Measurements from ENCODE around the gene PVR.

PVR gene

DNA sequence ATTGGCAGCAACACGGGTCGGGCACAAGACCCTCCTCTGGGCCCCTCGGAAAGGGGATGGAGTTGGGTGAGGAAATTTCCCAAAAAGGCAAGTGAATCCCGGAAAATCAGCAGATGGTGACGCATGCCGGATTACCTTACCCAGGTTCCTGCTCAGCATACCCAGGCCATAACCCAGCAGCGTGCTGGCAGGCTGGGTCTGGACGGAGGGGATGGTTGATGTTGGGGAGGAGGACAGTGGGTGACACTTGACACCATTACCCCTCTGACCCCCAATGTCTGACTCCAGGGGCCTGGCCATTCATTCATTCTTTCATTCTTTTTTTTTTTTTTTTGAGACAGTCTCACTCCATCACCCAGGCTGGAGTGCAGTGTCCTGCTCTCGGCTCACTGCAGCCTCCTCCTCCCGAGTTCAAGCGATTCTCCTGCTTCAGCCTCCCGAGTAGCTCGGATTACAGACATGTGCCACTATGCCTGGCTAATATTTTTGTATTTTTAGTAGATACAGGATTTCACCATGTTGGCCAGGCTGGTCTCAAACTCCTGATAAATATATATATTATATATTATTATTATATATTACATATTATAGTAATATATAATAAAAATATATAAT is 799 bp downstream of the PVR start:
- DNase-seq = no peak
- Histone ChIP-seq H4K20me1 (ENCODE audit: insufficient read depth, low read length) (no peaks in the 10 kb centered on the region), H3K79me2 (ENCODE audit: insufficient read depth, low read length) (no peaks in the 10 kb centered on the region), H3K4me2 (ENCODE audit: insufficient read depth, low read length) (no peak overlapping the region), H3K4me1 (ENCODE audit: insufficient read depth, low read length) (no peaks in the 10 kb centered on the region), H3K4me3 (ENCODE audit: low read depth in 1 of 2, low read length in 2 of 2) (no peak overlapping the region), H3K36me3 (ENCODE audit: insufficient read depth, low read length) (no peaks in the 10 kb centered on the region), H3K27me3 (ENCODE audit: insufficient read depth, low read length, poor library complexity) (no peaks in the 10 kb centered on the region), H3K9ac (ENCODE audit: low read depth, low read length) (no peak overlapping the region), H2AFZ (ENCODE audit: low read depth, low read length) (no peak overlapping the region), H3K27ac (ENCODE audit: low read length) (no peak overlapping the region), H3K9me3 (ENCODE audit: insufficient read depth, low read length, severe bottlenecking) (no peaks in the 10 kb centered on the region)
- TF ChIP-seq, protein P1, sequence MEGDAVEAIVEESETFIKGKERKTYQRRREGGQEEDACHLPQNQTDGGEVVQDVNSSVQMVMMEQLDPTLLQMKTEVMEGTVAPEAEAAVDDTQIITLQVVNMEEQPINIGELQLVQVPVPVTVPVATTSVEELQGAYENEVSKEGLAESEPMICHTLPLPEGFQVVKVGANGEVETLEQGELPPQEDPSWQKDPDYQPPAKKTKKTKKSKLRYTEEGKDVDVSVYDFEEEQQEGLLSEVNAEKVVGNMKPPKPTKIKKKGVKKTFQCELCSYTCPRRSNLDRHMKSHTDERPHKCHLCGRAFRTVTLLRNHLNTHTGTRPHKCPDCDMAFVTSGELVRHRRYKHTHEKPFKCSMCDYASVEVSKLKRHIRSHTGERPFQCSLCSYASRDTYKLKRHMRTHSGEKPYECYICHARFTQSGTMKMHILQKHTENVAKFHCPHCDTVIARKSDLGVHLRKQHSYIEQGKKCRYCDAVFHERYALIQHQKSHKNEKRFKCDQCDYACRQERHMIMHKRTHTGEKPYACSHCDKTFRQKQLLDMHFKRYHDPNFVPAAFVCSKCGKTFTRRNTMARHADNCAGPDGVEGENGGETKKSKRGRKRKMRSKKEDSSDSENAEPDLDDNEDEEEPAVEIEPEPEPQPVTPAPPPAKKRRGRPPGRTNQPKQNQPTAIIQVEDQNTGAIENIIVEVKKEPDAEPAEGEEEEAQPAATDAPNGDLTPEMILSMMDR (IDR thresholded peaks at IDR 0.05; ENCODE audit: borderline replicate concordance, extremely low read depth, low read length, poor library complexity, severe bottlenecking) = no peak
- no peak for TF ChIP-seq EZH2 (IDR thresholded peaks at IDR 0.05; ENCODE audit: borderline replicate concordance, low read depth, low read length, severe bottlenecking)
- ATAC-seq (ENCODE audit: insufficient read depth, low read depth) = no peak

DNA sequence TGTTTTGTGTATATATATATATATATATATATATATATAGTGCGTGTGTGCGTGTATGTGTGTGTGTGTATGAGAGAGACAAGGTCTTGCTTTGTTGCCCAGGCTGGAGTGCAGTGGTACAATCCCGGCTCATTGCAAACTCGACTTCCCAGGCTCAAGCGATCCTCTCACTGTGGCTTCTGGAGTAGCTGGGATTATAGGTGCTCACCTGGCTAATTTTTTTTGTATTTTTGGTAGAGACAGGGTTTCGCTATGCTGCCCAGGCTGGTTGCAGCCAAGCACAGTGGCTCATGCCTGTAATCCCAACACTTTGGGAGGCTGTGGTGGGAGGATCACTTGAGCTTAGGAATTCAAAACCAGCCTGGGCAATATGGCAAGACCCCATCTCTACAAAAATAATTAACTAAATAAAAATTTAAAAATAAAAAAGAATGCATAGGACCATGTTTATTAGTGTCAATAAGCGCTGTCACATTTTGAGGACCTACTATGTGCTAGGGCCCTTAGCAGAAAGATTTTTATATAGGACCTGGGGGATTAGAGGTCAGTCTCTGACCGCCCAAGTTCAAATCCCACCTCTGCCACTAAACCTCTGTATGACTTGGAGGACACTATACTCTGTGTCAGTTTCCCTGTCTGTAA is 1.8 kb downstream of the PVR start:
- DNase-seq = no peak
- Histone ChIP-seq H3K4me2 (ENCODE audit: insufficient read depth, low read length) (no peak overlapping the region), H3K79me2 (ENCODE audit: insufficient read depth, low read length) (no peaks in the 10 kb centered on the region), H3K9ac (ENCODE audit: low read depth, low read length) (no peak overlapping the region), H3K27me3 (ENCODE audit: insufficient read depth, low read length, poor library complexity) (no peaks in the 10 kb centered on the region), H3K9me3 (ENCODE audit: insufficient read depth, low read length, severe bottlenecking) (no peaks in the 10 kb centered on the region), H2AFZ (ENCODE audit: low read depth, low read length) (no peak overlapping the region), H3K36me3 (ENCODE audit: insufficient read depth, low read length) (no peaks in the 10 kb centered on the region), H3K4me3 (ENCODE audit: low read depth in 1 of 2, low read length in 2 of 2) (no peak overlapping the region), H3K4me1 (ENCODE audit: insufficient read depth, low read length) (no peaks in the 10 kb centered on the region), H4K20me1 (ENCODE audit: insufficient read depth, low read length) (no peaks in the 10 kb centered on the region), H3K27ac (ENCODE audit: low read length) (no peak overlapping the region)
- no peak for ATAC-seq (ENCODE audit: insufficient read depth, low read depth)
- no peak for TF ChIP-seq EZH2 (IDR thresholded peaks at IDR 0.05; ENCODE audit: borderline replicate concordance, low read depth, low read length, severe bottlenecking)
- TF ChIP-seq, protein P1 (IDR thresholded peaks at IDR 0.05; ENCODE audit: borderline replicate concordance, extremely low read depth, low read length, poor library complexity, severe bottlenecking) = no peak

DNA sequence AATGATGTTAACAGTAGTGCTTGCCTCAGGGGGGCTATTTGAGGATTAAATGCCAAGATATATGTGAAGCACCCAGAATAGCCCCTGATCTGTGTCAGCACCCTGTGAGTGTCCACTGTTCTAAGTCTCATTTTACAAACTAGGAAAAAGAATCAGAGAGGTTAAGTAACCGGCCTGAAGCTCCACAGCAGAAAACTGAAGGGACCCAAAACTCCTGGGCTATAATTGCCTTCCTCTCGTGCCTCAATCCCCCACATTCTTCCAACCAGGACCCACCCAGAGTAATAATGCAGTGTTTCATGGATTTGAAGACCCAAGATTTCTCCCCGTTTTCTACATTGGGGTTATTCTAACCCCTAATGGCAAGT is 2.3 kb downstream of the PVR start:
- Histone ChIP-seq H3K27ac (ENCODE audit: low read length) (no peak overlapping the region), H3K9me3 (ENCODE audit: insufficient read depth, low read length, severe bottlenecking) (no peaks in the 10 kb centered on the region), H3K4me3 (ENCODE audit: low read depth in 1 of 2, low read length in 2 of 2) (no peak overlapping the region), H2AFZ (ENCODE audit: low read depth, low read length) (no peak overlapping the region), H3K4me1 (ENCODE audit: insufficient read depth, low read length) (no peaks in the 10 kb centered on the region), H3K4me2 (ENCODE audit: insufficient read depth, low read length) (no peak overlapping the region), H4K20me1 (ENCODE audit: insufficient read depth, low read length) (no peaks in the 10 kb centered on the region), H3K27me3 (ENCODE audit: insufficient read depth, low read length, poor library complexity) (no peaks in the 10 kb centered on the region), H3K79me2 (ENCODE audit: insufficient read depth, low read length) (no peaks in the 10 kb centered on the region), H3K36me3 (ENCODE audit: insufficient read depth, low read length) (no peaks in the 10 kb centered on the region), H3K9ac (ENCODE audit: low read depth, low read length) (no peak overlapping the region)
- DNase-seq (no peak), ATAC-seq (ENCODE audit: insufficient read depth, low read depth) (no peak)
- TF ChIP-seq, protein P1 (IDR thresholded peaks at IDR 0.05; ENCODE audit: borderline replicate concordance, extremely low read depth, low read length, poor library complexity, severe bottlenecking) = no peak
- TF ChIP-seq EZH2 (IDR thresholded peaks at IDR 0.05; ENCODE audit: borderline replicate concordance, low read depth, low read length, severe bottlenecking) = no peak

All from DND-41 (cell line).